AG10803 (cell line): ENCODE results near the gene ETS1.

Experiments
- DNase-seq: peaks from one replicate; pipeline ENCODE4 v3.0.0; 2010; ENCODE audit warnings: low read depth
- H3K4me3 ChIP-seq: 2 replicates; pipeline ENCODE4 v1.5.1; 2011; ENCODE audit warnings: mild to moderate bottlenecking, low read length, control low read depth
- CTCF ChIP-seq: conservative IDR thresholded peaks from 2 replicates; pipeline ENCODE4 v1.5.1; 2011; ENCODE audit warnings: mild to moderate bottlenecking, low read length, control low read depth, inconsistent platforms

ETS1 gene

GRCh38 chr11:128515086-128515485 is 72.3 kb downstream of the ETS1 start:
- TF ChIP-seq CTCF, result no peak

GRCh38 chr11:128513915-128514681 is 73.3 kb downstream of the ETS1 start:
- no peak overlapping the region for H3K4me3 ChIP-seq
- no peak for TF ChIP-seq CTCF
- no peak for DNase-seq

More at GRCh38 chr11:128515086-128515485, 72.3 kb downstream of the ETS1 start:
- no peak overlapping the region for H3K4me3 ChIP-seq
- no peak for DNase-seq

- H3K4me3 ChIP-seq, result no peak overlapping the region
- no peak for TF ChIP-seq CTCF
- no peak for DNase-seq
These were observed 74.8 kb downstream of the ETS1 start for GRCh38 chr11:128512474-128512996.

GRCh38 chr11:128511712-128512111 is 75.6 kb downstream of the ETS1 start:
- no peak overlapping the region for H3K4me3 ChIP-seq

GRCh38 chr11:128509621-128510389 is 77.6 kb downstream of the ETS1 start:
- no peak for DNase-seq
- TF ChIP-seq CTCF, result no peak
- H3K4me3 ChIP-seq, result no peak overlapping the region

More at GRCh38 chr11:128511712-128512111, 75.6 kb downstream of the ETS1 start:
- DNase-seq, result no peak
- no peak for TF ChIP-seq CTCF

GRCh38 chr11:128508770-128509510 is 78.4 kb downstream of the ETS1 start:
- DNase-seq, result peak; percentile 48
- H3K4me3 ChIP-seq, result no peak overlapping the region
- TF ChIP-seq CTCF, result no peak
